HG03159 (cell line): Measurements from ENCODE around the gene KCNK4.
A peak's percentile ranks its signal among the peaks of the same experiment; 100 is the strongest.

Source experiments
- ATAC-seq: cut with Tn5 transposase; IDR thresholded peaks from one replicate; pipeline ENCODE4 v1.9.1; 2021; ENCODE audit warnings: mild to moderate bottlenecking, moderate library complexity; ENCODE audit not compliant: unreplicated experiment

The KCNK4 gene

DNA sequence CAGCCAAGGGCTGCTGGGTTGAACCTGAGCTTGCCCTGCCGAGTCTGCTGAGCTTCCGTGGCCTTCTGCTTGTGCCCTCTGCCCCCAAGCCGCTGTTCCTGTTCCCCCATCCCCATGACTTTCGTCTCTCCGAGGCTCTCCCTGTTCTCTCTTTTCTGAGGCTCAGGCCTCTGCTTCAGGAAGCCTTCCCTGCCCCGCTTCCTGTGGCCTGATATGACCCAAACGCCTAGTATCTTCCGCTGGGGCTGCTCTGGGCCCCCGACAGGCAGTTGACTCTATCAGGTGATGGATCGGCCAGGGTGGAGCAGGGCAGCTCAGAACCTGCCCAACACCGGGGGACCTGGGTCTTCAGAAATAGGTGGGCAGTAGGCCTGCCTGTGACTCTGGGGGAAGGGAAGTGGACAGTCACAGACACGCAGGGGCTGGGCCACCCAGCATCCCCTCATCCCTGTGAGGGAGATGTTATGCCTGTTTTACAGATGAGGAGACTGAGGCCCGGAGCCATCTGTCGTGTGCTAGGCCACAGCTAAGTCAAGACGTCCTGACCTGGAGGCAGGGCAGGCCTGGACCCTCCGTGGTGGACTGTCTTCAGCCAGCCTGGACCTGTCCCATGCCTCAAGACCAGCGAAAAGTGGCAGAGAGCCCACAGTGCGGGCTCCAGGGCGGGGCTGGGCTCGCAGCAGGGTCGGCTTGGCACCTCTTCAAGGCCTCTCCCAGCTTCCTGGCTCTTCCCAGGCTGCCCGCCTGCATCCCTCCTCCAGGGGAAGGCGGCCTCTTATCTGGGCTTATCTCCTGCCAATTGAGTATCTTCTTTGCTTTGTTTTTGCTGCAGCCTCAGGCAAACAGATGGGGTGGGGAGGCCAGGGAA is 22.8 kb upstream of the KCNK4 start:
- ATAC-seq: no peak

DNA sequence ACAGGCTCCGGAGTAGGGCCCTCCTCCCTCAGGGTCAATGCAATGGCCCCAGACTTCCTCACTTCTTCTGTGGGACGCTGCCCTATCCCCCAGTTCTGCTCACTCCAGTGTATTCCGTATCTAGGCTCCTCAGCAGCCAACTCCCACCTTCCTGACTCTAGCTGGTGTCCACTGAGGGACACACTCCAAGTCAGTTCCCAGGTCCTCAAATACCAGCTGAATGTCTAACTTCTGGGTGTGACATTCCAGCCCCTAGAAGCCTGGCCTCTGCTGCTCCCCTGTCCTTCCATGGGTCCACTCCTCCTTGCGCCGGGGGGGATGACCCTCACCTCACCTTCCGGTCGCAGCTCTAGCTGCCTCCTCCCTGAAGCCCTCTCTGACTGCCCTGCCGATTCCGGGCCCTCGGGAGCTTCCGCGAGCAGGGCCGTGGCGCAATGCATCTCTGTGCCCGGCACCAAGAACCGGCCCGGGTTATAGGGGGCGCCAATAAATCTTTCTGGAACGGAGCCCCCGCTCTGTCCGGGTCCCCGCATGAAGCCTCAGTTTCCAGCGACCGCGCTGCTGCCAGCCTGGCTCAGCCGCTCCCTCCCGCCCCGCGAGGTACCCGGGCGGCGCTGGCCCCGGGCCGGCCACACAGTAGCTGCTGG is 22.1 kb upstream of the KCNK4 start:
- ATAC-seq: peak; percentile 18

DNA sequence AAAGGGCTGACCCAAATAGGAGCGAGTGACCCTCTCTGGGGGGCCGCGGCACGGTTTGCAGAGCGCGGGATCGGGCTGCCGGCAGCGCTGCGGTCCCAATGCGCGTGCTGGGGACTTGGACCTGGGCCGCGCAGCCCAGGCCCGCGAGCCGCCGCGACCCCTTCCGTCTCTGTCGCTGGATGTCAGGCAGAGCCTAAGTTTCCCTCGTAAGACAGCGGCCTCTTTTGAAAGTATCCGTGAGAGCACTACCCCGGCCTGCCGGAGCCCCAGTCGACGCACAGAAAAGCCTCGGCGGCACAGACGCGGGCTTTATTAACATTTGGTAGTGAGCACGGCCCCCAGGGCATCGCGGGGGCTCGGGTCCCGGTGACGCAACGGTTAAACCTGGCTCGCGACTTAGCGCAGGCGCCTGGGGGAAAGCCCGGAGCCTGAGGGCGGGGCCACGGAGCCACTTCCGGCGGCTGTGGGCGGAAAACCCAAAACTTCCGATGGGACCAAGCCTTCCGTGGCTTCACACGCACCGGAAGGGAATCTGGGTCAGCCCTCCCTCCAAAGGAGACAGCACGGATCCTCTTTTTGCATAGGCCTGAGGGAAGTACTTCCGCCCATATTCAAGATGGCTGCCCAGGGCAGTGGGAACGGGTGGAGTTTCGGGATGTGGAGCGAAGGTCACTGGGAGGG is 21.4 kb upstream of the KCNK4 start:
- ATAC-seq: peak; percentile 50

DNA sequence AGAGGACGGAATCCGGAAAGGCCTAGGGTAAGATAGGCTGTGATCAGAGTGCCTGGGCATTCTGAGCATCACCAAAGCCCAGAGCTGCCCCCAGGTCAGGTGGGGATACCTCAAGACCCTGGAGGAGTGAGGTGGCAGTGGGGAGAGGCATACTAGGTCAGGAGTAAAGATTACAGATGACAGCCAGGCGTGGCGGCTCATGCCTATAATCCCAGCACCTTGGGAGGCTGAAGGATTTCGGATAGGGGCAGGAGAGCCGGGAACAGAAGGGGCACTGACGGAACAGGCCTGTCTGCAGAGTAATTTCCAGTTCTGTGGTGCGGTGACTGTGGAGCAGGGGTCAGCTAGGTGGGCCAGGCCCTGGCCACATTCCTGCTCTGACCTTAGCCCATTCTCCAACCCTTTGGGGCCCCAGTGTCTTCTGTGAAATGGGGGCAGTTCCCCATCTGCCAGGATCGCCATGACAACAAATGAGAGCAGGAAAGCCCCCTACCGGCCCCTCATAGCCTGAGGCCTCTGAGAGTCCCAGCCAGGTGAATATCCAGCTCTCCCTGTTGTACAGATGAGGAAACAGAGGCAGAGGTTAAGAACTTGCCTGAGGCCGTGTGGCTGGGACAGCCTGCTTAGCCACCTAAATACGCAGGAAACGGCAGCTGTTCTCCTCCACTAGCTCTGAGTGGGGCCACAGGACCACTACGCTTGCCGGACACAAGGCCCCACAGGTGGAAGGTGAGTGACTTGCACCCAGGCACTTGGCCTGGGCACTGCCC is 15.9 kb upstream of the KCNK4 start:
- ATAC-seq: no peak

DNA sequence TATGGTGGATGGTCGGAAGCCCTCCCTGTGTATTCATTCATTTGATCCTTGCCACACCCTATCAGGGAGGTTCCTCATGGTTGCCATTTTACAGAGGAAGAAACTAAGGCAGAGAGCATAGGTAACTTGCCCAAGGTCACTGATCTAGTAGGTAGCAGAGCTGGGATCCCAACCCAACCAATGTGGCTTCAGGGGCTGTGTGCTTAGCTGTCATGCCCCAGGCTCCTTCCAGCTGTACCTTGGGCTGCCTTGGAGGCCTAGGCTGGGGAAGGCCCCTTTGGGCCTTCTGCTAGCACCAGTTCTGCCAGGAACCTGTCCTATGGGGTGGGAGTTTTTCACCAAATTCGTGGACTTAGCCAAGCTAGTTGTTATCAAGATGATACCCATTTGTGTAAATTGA is 15.3 kb upstream of the KCNK4 start:
- no peak for ATAC-seq

DNA sequence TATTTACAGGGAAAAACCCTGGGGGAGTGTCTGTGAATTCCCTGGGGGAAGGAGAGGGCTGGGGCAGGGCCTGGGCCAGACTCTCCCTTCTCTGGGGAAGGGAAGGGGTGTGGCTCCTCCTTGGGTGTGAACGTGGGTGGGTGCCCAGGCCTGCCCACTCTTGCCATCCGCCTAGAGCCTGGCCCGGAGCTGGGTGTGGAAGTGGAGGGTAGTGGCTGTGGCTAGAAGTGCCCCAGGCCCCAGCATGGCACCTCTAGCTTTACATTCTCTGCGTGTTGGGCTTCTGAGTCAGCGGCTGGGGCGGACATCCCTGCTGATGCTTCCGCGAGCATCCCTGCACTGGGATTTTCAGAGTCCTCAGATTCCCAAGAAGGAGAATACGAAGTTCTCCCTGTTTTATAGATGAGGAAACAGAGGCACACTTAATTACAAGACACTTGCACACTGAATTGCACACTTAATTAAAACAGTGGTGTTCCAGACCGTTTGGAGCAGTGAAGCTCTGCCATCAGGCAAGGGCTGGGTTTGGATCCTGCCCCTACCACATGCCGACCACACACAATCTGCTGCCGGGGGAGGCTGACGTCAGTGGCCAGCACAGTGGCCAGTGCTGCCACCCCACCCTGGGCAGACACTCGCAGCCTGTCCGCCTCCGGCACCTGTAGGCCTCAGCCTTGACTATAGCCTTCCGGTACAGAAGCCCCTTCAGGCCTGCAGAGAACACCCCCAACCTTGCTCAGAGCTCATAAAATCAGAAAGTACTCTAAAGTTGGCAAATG is 14.3 kb upstream of the KCNK4 start:
- ATAC-seq: no peak

DNA sequence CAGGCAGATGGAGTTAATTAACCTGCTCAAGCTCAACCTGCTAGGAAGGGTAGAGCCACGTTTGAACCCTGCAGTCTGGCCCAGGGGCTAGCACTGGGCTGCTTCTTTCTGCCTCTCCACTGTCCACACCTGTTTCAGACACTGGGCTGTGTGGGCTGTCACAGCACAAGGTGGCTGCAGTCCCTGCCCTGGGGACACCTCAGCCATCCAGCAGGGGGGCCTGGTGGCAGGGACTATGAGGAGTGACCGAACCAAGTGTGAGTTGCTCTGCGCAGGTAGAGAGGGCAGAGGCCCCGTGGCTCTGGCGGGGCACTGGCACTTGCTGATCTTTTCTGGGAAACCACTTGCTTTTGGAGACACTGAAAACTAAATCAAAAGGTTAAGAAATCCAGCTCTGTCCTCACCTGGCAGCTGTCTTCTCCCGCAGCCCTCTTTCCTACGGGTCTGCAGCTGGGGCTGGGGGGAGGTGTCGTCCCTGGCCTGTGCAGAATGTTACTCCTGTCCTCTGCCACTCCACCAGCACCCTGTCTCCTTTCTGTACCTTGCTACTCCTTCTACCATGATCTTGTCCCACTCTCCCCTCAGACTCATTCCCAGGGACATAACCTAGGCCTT is 12.4 kb upstream of the KCNK4 start:
- no peak for ATAC-seq

DNA sequence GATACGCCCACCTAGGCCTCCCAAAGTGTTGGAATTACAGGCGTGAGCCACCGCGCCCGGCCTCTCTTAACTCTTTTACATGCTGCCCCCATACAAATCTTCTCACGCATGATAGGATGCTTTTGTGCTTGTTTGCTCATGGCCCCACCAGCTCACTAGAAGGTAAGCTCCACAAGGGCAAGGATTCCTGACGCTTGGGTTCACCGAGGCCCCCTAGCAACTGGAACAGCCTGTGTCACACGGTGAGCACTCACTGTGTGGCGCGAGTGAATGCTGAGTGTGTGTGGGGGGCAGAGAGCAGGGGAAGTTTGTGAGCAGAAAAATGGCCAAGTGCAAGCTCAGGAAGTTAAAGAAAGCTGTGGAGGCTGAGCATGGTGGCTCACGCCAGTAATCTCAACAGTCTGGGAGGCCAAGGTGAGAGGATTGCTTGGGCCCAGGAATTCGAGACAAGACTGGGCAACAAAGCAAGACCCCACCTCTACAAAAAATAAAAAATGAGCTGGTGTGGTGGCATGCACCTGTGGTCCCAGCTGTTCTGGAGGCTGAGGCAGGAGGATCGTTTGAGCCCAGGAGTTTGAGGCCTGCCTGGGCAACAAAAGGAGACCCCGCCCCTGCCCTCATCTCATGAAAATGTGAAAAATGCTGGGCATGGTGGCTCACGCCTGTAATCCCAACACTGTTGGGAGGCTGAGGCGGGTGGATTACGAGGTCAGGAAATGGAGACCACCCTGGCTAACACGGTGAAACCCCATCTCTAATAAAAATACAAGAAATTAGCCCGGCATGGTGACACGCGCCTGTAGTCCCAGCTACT is 8.9 kb upstream of the KCNK4 start:
- ATAC-seq: no peak

DNA sequence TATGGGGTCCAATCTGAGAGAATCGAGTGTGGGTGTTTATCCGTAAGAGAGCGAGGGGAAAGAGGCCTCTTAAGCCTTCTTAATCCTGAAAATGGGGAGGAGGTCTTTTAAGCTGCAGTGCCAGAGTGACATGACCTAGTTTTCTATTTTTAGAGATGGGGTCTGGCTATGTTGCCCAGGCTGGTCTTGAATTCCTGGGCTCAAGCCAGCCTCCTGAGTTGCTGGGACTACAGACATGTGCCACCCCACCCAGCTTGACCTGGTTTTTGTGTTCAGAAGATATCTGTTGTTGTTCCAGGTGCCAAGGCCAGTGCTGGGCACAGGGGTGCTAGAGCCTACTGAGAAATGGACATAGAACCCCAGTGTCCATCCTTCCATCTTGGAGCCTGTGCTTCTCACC is 8.0 kb upstream of the KCNK4 start:
- no peak for ATAC-seq

DNA sequence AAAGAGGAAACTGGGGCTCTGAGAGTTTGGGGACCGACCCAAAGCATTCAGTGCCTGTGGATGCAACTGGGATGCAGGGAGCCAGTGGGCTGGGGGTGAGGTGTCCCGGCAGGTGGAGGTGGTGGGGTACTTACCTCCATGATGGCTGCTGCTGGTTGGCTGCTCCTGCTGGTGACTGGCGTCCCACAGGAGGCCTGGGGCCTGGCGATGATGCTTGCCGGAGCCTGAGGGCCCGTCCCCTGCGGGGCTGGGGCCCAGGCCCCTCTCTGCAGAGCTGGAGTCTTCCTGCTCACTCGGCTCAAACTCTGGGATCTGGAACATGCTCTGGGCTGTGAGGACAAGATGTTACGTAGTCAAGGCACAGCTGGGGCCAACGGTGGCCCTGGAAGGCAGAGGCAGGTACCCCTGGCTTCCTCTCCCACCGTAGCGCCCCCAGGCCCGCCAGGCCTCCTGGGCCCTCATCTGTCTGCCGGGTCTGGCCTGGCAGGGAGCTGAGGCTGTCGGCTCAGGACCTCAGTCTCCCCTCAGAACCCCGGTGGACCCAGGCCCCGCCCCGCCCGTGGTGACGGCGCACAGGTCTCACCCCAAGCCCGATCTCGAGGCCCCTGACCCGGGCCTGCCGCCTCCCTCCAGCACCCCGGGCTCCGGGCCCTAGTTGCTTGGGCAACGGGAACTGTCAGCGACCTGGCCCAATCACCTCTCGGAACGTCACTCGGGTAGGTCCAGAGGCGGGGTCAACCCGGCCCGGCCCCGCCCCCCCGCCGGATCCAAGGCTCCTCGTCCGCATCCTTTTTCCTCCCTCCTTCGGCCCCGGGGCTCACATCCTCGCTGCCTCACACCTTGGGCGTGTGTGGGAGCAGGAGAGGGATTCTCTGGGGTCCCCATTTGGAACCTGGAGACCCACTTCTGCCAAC is 6.8 kb upstream of the KCNK4 start, which contains the start of gene BAD:
Gene BAD, minus strand, starts transcription at position 618 of the 914 bp plus-strand sequence. Its CDS starts 297 bp downstream, at position 321.
- peak; percentile 74 for ATAC-seq

DNA sequence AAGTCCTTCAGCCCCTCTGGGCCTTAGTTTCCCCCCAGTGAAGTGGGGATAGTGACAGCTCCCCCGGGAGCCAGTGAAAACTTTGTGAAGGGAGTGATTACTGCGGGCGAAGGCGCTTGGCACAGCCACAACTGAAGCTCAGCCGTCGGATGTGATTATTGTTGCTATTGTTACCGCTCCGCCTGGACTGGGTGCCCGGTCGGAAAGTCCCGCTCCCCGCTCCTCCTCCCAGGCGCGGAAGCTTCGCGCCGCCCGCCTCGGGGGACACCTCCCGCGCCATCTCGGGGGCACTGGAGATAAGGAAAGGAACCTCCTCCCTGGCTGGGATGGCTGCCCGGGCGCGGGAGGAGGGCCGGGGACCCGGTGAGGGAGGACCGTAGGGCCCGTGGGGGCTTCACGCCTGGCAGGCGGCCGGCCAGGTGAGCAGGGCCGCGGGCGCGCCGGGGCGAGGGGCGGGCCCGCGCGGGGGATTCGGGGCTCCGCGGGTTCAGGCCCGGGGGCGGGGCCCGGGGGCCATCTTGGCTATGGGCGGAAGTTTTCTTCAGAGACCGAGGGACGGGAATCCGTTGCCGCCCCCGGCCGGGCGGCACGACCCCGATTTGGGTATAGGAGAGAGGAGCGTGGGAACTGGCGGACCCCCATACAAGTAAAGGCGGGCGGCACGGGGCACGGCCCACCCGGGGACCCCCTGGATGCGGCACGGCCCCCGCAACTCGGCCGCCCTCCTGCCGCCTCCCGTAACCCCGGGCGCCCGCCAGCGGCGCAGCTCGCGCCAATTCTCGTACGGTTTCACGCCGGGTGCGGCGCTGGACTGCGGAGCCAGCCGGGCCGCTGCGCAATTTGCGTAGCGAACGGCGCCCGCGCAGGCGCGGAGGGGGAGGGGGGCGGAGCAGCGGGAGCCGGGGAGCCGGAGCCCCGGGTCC is 5.9 kb upstream of the KCNK4 start, which contains the start of gene GPR137:
Gene GPR137, plus strand, starts transcription at position 887 of the 923 bp plus-strand sequence. CDS start 677 bp downstream, outside the sequence.
- ATAC-seq: peak; percentile 59

DNA sequence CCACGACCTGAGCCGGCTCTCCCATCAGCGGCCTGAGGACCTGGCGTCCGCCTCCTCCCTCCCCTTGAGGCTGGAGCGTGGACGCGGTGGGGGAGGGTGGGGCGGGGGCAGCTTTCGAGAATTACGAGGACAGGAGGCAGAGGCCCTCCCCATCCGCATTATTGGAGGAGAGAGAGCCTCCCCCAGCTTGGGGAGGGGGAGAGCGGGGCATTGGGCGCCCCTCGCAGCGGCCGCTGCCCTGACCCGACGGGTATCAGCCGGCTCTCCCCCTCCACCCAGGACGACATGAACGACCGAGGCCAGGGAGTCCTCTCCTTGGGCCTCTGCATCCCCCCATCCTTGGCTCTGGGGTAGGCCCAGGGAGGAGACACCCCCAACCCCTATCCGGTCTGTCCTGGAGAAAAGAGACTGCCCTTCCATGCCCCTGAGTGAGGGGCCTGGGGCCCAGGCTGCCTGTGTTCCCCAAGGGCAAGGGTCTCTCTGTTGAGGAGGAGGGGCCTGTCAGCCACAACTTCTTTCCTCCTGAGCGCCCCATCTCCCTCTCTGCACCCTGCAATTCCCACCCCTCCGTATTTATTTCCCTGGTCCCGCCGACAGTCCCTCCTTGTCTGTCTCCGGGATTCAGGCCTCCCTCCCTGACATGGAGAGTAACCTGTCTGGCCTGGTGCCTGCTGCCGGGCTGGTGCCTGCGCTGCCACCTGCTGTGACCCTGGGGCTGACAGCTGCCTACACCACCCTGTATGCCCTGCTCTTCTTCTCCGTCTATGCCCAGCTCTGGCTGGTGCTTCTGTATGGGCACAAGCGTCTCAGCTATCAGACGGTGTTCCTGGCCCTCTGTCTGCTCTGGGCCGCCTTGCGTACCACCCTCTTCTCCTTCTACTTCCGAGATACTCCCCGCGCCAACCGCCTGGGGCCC is 5.0 kb upstream of the KCNK4 start:
- no peak for ATAC-seq

DNA sequence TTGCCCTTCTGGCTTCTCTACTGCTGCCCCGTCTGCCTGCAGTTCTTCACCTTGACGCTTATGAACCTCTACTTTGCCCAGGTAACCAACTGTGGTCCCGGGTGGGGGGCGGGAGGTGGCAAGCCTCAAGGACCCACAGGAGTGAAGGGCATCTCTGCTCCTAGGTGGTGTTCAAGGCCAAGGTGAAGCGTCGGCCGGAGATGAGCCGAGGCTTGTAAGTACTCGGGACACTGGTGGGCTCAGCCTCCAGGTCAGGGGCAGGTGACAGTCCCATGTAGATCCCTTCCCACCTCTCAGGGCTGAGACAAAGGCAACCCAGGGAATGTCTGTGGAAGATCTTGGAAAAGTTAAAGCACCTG is 4.3 kb upstream of the KCNK4 start:
- ATAC-seq: no peak

DNA sequence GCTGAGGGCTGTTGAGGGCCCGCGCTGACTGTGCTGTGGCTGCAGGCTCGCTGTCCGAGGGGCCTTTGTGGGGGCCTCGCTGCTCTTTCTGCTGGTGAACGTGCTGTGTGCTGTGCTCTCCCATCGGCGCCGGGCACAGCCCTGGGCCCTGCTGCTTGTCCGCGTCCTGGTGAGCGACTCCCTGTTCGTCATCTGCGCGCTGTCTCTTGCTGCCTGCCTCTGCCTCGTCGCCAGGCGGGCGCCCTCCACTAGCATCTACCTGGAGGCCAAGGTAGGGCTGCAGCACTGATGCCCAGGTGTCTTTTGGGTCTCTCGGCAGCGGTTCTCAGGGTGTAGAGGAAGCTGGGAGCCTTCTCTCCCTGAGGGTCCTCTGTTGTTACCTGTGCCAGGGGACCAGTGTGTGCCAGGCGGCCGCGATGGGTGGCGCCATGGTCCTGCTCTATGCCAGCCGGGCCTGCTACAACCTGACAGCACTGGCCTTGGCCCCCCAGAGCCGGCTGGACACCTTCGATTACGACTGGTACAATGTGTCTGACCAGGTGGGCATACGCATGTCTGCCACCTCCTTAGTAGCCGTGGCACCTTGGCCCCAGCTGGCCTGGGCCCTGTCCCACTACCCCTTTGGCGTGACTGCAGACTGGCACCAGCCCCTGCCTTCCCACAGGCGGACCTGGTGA is 3.3 kb upstream of the KCNK4 start:
- ATAC-seq: no peak

DNA sequence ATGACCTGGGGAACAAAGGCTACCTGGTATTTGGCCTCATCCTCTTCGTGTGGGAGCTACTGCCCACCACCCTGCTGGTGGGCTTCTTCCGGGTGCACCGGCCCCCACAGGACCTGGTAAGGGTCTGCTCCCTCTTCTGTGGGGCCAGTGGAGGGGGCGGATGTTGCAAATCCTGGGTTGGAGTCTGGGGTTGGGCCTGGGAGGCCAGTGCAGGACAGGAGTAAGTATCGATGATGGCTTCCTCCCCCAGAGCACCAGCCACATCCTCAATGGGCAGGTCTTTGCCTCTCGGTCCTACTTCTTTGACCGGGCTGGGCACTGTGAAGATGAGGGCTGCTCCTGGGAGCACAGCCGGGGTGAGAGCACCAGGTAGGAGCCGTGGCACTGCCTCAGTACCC is 2.8 kb upstream of the KCNK4 start:
- ATAC-seq: no peak
